Neutrophil (primary cell): Measurements from ENCODE around the gene ERC2.

Experiments used
- H3K27ac ChIP-seq: fragments of 200-600 bp; sonication (generic); 2 replicates; pipeline ENCODE4 v1.5.1; 2016; ENCODE audit warnings: mild to moderate bottlenecking, moderate library complexity
- H3K27me3 ChIP-seq: fragments of 200-600 bp; sonication (generic); 2 replicates; pipeline ENCODE4 v1.6.0; 2016; ENCODE audit warnings: mild to moderate bottlenecking
- H3K36me3 ChIP-seq: fragments of 200-600 bp; sonication (generic); 2 replicates; pipeline ENCODE4 v1.5.1; 2017
- H3K4me1 ChIP-seq, 2 experiments: fragments of 200-600 bp in 1 of 2; sonication (generic) in 1 of 2; 1 replicate in 1 of 2; 2 replicates in 1 of 2; pipeline versions ENCODE4 v1.5.1 to v1.6.1; 2013 to 2016; ENCODE audit warnings: low read depth in 1 of 2, low read length in 1 of 2, mild to moderate bottlenecking in 1 of 2, moderate library complexity in 1 of 2; ENCODE audit not compliant: control insufficient read depth in 1 of 2, insufficient read depth in 1 of 2
- H3K4me3 ChIP-seq, 2 experiments: fragments of 200-600 bp in 1 of 2; sonication (generic) in 1 of 2; 1 replicate in 1 of 2; 2 replicates in 1 of 2; pipeline ENCODE4 v1.5.1; 2013 to 2016; ENCODE audit warnings: low read depth in 1 of 2, low read length in 1 of 2, mild to moderate bottlenecking in 1 of 2, moderate library complexity in 1 of 2
- H3K9me3 ChIP-seq: fragments of 200-600 bp; sonication (generic); 2 replicates; pipeline ENCODE4 v1.5.1; 2016
- TF ChIP-seq, protein P1 (sequence below): fragments of 200-600 bp; sonication (generic); IDR thresholded peaks from 2 replicates; pipeline ENCODE4 v1.5.1; 2016; ENCODE audit warnings: antibody characterized with exemption

ERC2 gene

GRCh38 chr3:55588146-55588765 is 880.0 kb downstream of the ERC2 start:
- Histone ChIP-seq H3K27me3 (no peaks in the 10 kb centered on the region), H3K36me3 (no peaks in the 10 kb centered on the region), H3K27ac (no peak overlapping the region), H3K4me1 (no peaks in the 10 kb centered on the region), H3K4me3 (no peak overlapping the region), H3K9me3 (no peaks in the 10 kb centered on the region)
- TF ChIP-seq, protein P1, sequence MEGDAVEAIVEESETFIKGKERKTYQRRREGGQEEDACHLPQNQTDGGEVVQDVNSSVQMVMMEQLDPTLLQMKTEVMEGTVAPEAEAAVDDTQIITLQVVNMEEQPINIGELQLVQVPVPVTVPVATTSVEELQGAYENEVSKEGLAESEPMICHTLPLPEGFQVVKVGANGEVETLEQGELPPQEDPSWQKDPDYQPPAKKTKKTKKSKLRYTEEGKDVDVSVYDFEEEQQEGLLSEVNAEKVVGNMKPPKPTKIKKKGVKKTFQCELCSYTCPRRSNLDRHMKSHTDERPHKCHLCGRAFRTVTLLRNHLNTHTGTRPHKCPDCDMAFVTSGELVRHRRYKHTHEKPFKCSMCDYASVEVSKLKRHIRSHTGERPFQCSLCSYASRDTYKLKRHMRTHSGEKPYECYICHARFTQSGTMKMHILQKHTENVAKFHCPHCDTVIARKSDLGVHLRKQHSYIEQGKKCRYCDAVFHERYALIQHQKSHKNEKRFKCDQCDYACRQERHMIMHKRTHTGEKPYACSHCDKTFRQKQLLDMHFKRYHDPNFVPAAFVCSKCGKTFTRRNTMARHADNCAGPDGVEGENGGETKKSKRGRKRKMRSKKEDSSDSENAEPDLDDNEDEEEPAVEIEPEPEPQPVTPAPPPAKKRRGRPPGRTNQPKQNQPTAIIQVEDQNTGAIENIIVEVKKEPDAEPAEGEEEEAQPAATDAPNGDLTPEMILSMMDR, result no peak

DNA sequence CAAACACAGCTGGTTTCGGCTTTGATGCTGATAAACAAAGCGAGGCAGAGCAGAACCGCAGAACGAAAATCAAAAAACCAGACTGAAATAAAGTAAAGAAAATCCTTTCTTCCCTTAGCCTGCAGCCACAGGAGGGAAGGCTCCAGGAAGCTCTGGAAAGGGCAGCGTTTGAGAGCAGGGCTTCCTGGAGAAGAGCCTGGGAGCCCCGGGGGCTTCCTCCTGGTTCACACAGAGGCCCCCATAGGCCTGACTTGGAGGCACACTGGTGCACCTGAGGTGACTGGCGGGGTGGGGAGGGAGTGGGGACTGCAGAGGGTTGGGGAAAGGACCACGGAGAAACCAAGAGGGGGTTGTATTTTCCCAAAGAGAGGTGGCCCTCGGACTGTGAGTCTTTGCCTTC is 882.4 kb downstream of the ERC2 start:
- Histone ChIP-seq H3K27me3 (no peaks in the 10 kb centered on the region), H3K27ac (no peak overlapping the region)

GRCh38 chr3:55584716-55585368 is 883.4 kb downstream of the ERC2 start:
- Histone ChIP-seq H3K4me3 (no peak overlapping the region), H3K27me3 (no peaks in the 10 kb centered on the region), H3K27ac (no peak overlapping the region), H3K4me1 (no peaks in the 10 kb centered on the region), H3K9me3 (no peaks in the 10 kb centered on the region), H3K36me3 (no peaks in the 10 kb centered on the region)
- TF ChIP-seq, protein P1, result no peak

More for the DNA sequence above, 882.4 kb downstream of the ERC2 start:
- Histone ChIP-seq H3K4me1 (no peaks in the 10 kb centered on the region), H3K4me3 (no peak overlapping the region), H3K36me3 (no peaks in the 10 kb centered on the region), H3K9me3 (no peaks in the 10 kb centered on the region)
- TF ChIP-seq, protein P1, result no peak

DNA sequence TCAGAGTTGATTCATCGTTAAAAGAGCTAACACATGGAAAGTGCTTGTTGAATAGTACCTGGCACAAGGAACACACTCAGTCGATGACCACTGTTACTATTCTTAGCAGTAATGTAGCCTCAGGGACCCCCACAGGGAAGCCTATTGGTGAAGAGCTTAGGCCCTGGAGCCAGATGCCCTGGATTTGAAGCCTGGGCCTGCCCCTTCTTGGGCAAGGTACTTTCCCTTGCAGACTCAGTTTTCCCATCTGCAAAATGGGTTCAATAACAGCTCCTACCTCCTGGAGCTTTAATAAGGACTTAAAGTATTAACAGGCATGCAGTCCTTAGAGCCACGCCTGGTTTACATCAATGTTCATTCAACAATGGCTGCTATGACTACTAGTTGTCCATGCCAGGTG is 884.2 kb downstream of the ERC2 start:
- H3K4me3 ChIP-seq, result no peak overlapping the region
- no peaks in the 10 kb centered on the region for H3K4me1 ChIP-seq
- no peaks in the 10 kb centered on the region for H3K36me3 ChIP-seq
- no peak overlapping the region for H3K27ac ChIP-seq
- no peaks in the 10 kb centered on the region for H3K9me3 ChIP-seq
- TF ChIP-seq, protein P1, result no peak
- no peaks in the 10 kb centered on the region for H3K27me3 ChIP-seq

DNA sequence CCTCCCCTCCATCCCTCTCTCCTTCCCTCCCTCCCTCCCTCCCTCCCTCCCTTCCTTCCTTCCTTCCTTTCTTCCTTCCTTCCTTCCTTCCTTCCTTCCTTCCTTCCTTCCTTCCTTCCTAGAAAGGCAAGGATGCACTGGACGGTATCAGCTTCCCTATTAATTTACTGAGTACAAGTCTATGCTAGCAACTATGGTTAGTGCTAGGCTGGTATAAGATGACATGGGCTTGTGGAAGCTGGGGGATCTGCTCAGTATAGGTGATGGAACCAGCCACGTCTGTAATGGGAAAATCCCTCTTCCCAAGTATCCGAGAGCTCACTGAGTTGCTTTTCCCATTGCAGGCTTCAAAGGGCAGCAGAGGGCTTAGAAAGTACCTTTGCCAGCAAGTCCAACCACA is 884.8 kb downstream of the ERC2 start:
- Histone ChIP-seq H3K4me3 (no peak overlapping the region), H3K4me1 (no peaks in the 10 kb centered on the region), H3K27ac (no peak overlapping the region), H3K36me3 (no peaks in the 10 kb centered on the region), H3K27me3 (no peaks in the 10 kb centered on the region), H3K9me3 (no peaks in the 10 kb centered on the region)
- TF ChIP-seq, protein P1, result no peak
